Bone marrow (tissue), 2 donors: ENCODE measurements around the gene SLC28A3.
"Not testable (repeated sequence)": the region's sequence is repeated elsewhere in the genome, so short reads cannot be mapped to it uniquely, and the experiment has no call there.

Experiments
- DNase-seq, 2 donors: peaks; one replicate each; lab custom pipeline; 2025; lab: John Stamatoyannopoulos, UW

The SLC28A3 gene

GRCh38 chr9:84340535-84340934 is at the start of gene SLC28A3:
Gene SLC28A3, minus strand, starts transcription at chr9:84340758. Its CDS starts 125 bp downstream, at chr9:84340633.
- DNase-seq, result no peak

- DNase-seq, result not testable (repeated sequence)
Observed at GRCh38 chr9:84390254-84390653, 49.7 kb upstream of the SLC28A3 start.

GRCh38 chr9:84387821-84388220 is 47.3 kb upstream of the SLC28A3 start:
- DNase-seq, result no peak

GRCh38 chr9:84386753-84387152 is 46.2 kb upstream of the SLC28A3 start:
- no peak for DNase-seq

GRCh38 chr9:84385386-84386040 is 45.0 kb upstream of the SLC28A3 start:
- no peak for DNase-seq

- DNase-seq, result no peak
Observed at GRCh38 chr9:84384617-84385016, 44.1 kb upstream of the SLC28A3 start.

- no peak for DNase-seq
Observed at GRCh38 chr9:84383178-84383577, 42.6 kb upstream of the SLC28A3 start.

- no peak for DNase-seq
Observed at GRCh38 chr9:84382720-84383119, 42.2 kb upstream of the SLC28A3 start.

GRCh38 chr9:84381508-84381907 is 41.0 kb upstream of the SLC28A3 start:
- no peak for DNase-seq

GRCh38 chr9:84379740-84380139 is 39.2 kb upstream of the SLC28A3 start:
- no peak for DNase-seq

GRCh38 chr9:84375954-84376353 is 35.4 kb upstream of the SLC28A3 start:
- DNase-seq, result no peak

GRCh38 chr9:84374516-84374915 is 34.0 kb upstream of the SLC28A3 start:
- DNase-seq, result no peak

GRCh38 chr9:84374013-84374412 is 33.5 kb upstream of the SLC28A3 start:
- no peak for DNase-seq

GRCh38 chr9:84371737-84372136 is 31.2 kb upstream of the SLC28A3 start:
- DNase-seq, result peak in 1 of 2 donors; percentile 7

- no peak for DNase-seq
Observed at GRCh38 chr9:84368601-84369000, 28.0 kb upstream of the SLC28A3 start.

- DNase-seq, result not testable (repeated sequence)
Observed at GRCh38 chr9:84367726-84368125, 27.2 kb upstream of the SLC28A3 start.

- no peak for DNase-seq
Observed at GRCh38 chr9:84366683-84367082, 26.1 kb upstream of the SLC28A3 start.

- not testable (repeated sequence) for DNase-seq
Observed at GRCh38 chr9:84364894-84365490, 24.4 kb upstream of the SLC28A3 start.

- no peak for DNase-seq
Observed at GRCh38 chr9:84361645-84362044, 21.1 kb upstream of the SLC28A3 start.

GRCh38 chr9:84357275-84357674 is 16.7 kb upstream of the SLC28A3 start:
- no peak for DNase-seq

- no peak for DNase-seq
Observed at GRCh38 chr9:84354035-84354434, 13.5 kb upstream of the SLC28A3 start.

- DNase-seq, result no peak
Observed at GRCh38 chr9:84349671-84350070, 9.1 kb upstream of the SLC28A3 start.

GRCh38 chr9:84343111-84343521 is 2.6 kb upstream of the SLC28A3 start:
- DNase-seq, result no peak

GRCh38 chr9:84339962-84340361 is 596 bp downstream of the SLC28A3 start:
- DNase-seq, result no peak
